NB4 (cell line): ENCODE data around the gene ISYNA1.

Experiments used
- DNase-seq: peaks from one replicate; pipeline ENCODE4 v3.0.0; 2010; ENCODE audit warnings: low read depth
- H3K4me3 ChIP-seq: one replicate; pipeline ENCODE4 v1.5.1; 2011; ENCODE audit warnings: mild to moderate bottlenecking, low read depth, low read length, moderate library complexity
- MAX ChIP-seq: IDR thresholded peaks from 2 replicates; pipeline ENCODE4 v1.6.1; 2011; ENCODE audit warnings: low read depth, low read length
- MYC ChIP-seq: IDR thresholded peaks from 2 replicates; pipeline ENCODE4 v1.6.1; 2011; ENCODE audit warnings: low read depth, low read length
- POLR2A ChIP-seq: IDR thresholded peaks from 2 replicates; pipeline ENCODE4 v1.6.1; 2011; ENCODE audit warnings: mild to moderate bottlenecking; ENCODE audit not compliant: insufficient read length; ENCODE audit errors: extremely low read depth
- TF ChIP-seq, protein P1 (sequence below): IDR thresholded peaks from one replicate; pipeline ENCODE4 v1.5.1; 2012; ENCODE audit warnings: low read depth, low read length

The ISYNA1 gene

DNA sequence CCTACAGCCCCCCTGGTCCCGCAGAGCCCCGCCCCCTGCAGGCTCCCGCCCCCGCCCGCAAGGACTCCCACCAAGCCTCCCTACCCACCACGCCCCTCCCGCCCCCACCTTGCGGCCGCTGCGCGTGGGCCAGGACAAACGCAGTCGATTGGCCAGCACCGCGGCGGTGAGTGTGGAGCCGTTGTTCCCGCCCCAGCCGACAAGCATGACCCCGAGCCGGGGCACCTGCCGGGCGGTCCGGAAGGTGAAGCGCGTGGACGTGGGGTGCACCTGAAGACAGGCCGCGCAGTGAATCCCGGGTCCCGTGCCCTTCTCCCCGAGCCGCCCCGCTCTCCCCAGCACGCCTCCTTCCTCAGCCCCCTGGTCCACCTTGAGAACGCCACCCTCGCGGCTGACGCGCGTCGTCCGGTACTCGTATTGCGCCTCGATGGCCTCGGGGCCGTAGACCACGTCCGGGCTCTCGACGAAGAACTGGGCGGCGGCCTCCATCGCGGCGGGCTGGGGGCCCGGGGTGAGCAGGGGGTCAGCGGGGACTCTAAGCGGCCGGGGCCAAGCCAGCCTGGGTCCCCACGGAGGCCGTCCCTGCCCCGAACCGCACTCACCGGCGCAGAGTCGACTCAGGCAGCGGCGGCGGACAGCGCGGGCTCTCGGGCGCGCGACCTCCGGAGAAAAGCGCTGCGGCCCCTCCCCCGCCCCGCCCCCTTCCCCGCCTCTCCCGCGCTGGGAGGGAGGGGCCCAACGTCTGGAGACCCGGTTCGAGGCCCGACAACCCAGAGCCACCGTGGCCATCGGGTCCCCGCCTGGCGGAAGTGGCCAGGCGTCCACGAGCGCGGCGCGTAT is at the start of gene ISYNA1:
TSS of gene ISYNA1 (minus strand) at position 643 of the 840 bp plus-strand sequence. CDS start at position 489, 154 bp downstream.
- no peak within 1 kb of the TSS for H3K4me3 ChIP-seq
- DNase-seq: no peak
- TF ChIP-seq, protein P1, sequence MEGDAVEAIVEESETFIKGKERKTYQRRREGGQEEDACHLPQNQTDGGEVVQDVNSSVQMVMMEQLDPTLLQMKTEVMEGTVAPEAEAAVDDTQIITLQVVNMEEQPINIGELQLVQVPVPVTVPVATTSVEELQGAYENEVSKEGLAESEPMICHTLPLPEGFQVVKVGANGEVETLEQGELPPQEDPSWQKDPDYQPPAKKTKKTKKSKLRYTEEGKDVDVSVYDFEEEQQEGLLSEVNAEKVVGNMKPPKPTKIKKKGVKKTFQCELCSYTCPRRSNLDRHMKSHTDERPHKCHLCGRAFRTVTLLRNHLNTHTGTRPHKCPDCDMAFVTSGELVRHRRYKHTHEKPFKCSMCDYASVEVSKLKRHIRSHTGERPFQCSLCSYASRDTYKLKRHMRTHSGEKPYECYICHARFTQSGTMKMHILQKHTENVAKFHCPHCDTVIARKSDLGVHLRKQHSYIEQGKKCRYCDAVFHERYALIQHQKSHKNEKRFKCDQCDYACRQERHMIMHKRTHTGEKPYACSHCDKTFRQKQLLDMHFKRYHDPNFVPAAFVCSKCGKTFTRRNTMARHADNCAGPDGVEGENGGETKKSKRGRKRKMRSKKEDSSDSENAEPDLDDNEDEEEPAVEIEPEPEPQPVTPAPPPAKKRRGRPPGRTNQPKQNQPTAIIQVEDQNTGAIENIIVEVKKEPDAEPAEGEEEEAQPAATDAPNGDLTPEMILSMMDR: no peak

GRCh38 chr19:18486746-18487145 is 48.8 kb upstream of the ISYNA1 start:
- TF ChIP-seq MYC (no peak), POLR2A (no peak), MAX (no peak)
- TF ChIP-seq, protein P1: no peak
- H3K4me3 ChIP-seq: no peak overlapping the region
- no peak for DNase-seq

DNA sequence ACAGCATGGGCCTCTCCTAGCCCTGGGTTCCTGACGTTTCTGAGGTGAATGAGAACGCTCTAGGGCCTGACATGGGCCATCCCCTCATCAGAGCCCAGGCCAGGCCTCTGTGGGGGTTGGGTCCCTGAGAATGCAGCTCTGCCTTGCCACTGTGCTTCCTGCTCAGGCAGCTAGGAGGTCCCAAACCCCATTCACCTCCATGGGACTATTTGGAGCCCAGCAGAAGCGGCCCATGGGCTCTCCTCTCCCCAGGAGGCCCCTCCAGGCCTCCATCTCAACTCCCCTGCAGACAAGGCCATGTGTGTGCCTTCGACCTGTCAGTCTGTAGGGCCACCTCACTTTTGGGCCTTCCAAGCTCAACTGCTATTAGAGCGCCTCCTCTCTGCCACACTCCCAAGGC is 47.1 kb upstream of the ISYNA1 start:
- H3K4me3 ChIP-seq: no peak overlapping the region
- peak; percentile 21 for DNase-seq
- TF ChIP-seq, protein P1: no peak
- TF ChIP-seq POLR2A (no peak), MAX (no peak), MYC (no peak)

DNA sequence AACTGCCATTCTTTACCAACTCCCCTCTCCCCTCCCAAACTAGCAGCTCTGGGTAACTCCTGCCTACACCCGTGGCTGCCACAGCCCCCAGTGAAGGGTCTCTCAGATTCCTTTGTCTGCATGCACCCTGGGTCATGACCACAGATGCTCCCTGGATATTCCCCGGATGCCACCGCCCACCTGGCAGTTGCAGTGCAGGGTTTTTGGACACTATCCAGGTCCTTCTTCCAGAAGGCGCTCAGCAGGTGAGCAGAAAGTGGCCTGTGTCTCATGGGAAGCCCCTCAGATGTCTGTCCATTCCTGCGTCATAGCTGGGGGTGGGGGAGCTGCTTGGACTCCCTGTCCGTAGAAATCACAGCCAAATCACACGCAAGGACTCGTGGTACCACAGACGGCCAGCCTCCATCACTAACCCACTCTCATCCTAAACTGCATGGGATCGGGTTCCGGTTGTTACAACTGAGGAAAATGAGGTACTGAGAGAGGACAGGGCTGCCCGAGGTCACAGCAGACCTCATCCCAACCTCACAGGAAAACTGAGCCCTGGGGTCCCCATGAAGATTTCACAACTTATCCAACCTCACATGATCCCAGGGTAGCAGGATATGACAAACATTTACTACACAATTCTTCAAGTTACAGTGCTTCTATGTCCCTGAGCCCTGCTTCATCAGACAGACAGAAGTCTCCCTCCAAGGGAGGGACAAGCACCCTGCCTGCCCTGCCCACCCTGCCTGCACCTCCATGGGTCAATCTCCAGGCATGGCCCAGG is 45.4 kb upstream of the ISYNA1 start:
- TF ChIP-seq MYC (no peak), POLR2A (no peak), MAX (no peak)
- TF ChIP-seq, protein P1: no peak
- peak; percentile 30 for DNase-seq
- H3K4me3 ChIP-seq: no peak overlapping the region

DNA sequence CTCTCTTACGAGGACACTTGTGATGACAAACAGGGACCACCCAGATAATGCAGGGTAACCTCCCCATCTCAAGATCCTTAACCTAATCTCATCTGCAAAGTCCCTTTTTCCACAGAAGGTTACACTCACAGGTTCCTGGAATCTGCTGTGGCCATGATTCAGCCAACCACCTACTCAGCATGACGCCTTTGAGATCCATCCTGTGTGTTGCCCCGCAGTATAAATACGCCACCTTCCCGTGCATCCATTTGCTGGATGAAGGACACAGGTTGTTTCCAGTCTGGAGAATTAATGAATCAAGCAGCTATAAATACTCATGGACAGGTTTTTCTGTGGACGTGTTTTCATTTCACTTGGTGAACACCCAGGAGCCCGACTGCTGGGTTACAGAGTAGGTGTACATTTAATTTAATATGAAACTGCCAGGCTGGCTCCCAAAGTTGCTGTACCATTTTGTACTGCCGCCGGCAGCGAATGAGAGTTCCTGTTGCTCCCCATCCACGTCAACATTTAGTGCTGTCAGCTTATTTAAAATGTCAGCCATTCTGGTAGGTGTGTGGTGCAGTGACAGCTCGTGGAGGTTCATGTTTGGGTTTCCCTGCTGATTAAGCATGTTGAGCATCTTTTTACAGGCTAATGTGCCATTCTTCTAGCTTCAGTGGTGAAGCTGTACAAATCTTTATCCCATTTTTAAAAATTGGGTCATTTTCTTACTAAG is 43.7 kb upstream of the ISYNA1 start:
- no peak overlapping the region for H3K4me3 ChIP-seq
- TF ChIP-seq, protein P1: no peak
- TF ChIP-seq MYC (no peak), POLR2A (no peak), MAX (no peak)
- no peak for DNase-seq
